Measurements from ENCODE around the gene TMEM87B.

- TF ChIP-seq, protein P1, sequence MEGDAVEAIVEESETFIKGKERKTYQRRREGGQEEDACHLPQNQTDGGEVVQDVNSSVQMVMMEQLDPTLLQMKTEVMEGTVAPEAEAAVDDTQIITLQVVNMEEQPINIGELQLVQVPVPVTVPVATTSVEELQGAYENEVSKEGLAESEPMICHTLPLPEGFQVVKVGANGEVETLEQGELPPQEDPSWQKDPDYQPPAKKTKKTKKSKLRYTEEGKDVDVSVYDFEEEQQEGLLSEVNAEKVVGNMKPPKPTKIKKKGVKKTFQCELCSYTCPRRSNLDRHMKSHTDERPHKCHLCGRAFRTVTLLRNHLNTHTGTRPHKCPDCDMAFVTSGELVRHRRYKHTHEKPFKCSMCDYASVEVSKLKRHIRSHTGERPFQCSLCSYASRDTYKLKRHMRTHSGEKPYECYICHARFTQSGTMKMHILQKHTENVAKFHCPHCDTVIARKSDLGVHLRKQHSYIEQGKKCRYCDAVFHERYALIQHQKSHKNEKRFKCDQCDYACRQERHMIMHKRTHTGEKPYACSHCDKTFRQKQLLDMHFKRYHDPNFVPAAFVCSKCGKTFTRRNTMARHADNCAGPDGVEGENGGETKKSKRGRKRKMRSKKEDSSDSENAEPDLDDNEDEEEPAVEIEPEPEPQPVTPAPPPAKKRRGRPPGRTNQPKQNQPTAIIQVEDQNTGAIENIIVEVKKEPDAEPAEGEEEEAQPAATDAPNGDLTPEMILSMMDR (IDR thresholded peaks at IDR 0.05) = no peak
- no peak for TF ChIP-seq POLR2A (IDR thresholded peaks at IDR 0.05)
These were observed 95.8 kb downstream of the TMEM87B start for GRCh38 chr2:112150851-112151250.

All from ovary (tissue), 3 donors.